Adrenal gland (tissue), 5 donors: ENCODE data around the gene RIPOR1.

Source experiments
- POLR2A ChIP-seq, 2 donors: fragments of 450-650 bp; IDR thresholded peaks; one replicate each; pipeline ENCODE4 v1.6.1; 2017; ENCODE audit warnings: antibody characterized with exemption in 2 of 2, mild to moderate bottlenecking in 2 of 2, moderate library complexity in 1 of 2
- TF ChIP-seq, protein P1 (sequence below), 6 experiments: fragments of 450-650 bp in 4 of 6; fragments of 200-600 bp in 2 of 6; sonication (generic) in 1 of 6; IDR thresholded peaks; 1 replicate in 5 of 6; 2 replicates in 1 of 6; pipeline versions ENCODE4 v1.5.1 to v1.8.0; 2016 to 2021; ENCODE audit warnings: antibody characterized with exemption in 6 of 6, mild to moderate bottlenecking in 2 of 6, moderate library complexity in 1 of 6
- donor health status: DM: no; HTN: no; CAD: no.

DNA sequence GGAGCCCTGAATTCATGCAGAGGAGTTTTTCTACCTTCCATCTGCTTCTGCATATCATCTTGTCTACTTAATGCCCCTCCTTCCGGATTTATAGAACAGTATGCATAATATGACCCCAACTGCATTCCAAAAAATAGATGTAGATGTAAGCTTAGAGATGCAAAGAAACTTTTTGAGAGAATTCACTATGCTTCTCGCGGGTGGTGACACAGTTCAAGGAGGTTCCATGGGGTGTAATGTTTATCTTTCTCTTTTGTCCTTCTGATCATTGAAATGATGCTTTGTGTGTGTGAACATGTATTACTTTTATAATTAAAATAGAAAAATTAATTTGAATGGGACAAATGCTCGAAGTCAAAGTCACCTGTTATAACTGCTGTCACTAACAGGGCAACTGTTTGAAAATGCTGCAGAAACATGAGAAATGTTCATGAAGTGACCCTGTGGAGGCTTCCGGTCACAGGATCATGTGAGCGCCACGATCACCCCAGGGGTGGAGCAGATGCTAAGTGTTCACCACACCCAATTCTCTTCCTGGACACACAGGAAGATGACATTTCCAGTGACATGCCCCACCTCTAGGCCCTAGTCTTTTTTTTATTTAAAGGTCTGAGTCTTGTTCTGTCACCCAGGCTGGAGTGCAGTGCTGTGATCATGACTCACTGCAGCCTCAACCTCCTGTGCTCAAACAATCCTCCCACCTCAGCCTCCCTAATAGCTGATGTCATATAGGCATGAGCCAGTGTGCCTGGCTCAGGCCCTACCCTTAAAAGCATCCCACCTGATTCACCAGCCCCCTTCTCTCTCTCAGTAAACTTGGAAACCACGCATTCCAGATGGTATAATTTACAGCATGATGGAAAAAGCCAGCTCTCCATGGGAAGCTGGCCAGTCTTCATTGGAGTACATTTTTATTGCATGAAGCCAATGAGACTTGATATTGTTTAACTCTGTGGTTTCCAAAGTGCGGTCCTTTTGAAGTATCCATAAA is 24.3 kb upstream of the RIPOR1 start:
- TF ChIP-seq, protein P1, sequence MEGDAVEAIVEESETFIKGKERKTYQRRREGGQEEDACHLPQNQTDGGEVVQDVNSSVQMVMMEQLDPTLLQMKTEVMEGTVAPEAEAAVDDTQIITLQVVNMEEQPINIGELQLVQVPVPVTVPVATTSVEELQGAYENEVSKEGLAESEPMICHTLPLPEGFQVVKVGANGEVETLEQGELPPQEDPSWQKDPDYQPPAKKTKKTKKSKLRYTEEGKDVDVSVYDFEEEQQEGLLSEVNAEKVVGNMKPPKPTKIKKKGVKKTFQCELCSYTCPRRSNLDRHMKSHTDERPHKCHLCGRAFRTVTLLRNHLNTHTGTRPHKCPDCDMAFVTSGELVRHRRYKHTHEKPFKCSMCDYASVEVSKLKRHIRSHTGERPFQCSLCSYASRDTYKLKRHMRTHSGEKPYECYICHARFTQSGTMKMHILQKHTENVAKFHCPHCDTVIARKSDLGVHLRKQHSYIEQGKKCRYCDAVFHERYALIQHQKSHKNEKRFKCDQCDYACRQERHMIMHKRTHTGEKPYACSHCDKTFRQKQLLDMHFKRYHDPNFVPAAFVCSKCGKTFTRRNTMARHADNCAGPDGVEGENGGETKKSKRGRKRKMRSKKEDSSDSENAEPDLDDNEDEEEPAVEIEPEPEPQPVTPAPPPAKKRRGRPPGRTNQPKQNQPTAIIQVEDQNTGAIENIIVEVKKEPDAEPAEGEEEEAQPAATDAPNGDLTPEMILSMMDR (IDR thresholded peaks at IDR 0.05): no peak
- no peak for TF ChIP-seq POLR2A (IDR thresholded peaks at IDR 0.05)
